Adrenal gland (tissue), 5 donors: Measurements from ENCODE around the gene DTD1.

ENCODE experiments used
- CTCF ChIP-seq, 6 experiments: fragments of 450-650 bp in 4 of 6; fragments of 200-600 bp in 2 of 6; sonication (generic) in 1 of 6; IDR thresholded peaks; 1 replicate in 5 of 6; 2 replicates in 1 of 6; pipeline versions ENCODE4 v1.5.1 to v1.8.0; 2016 to 2021; ENCODE audit warnings: antibody characterized with exemption in 6 of 6, mild to moderate bottlenecking in 2 of 6, moderate library complexity in 1 of 6
- POLR2A ChIP-seq, 2 donors: fragments of 450-650 bp; IDR thresholded peaks; one replicate each; pipeline ENCODE4 v1.6.1; 2017; ENCODE audit warnings: antibody characterized with exemption in 2 of 2, mild to moderate bottlenecking in 2 of 2, moderate library complexity in 1 of 2
- donor health status: DM: no; HTN: no; CAD: no.

GRCh38 chr20:18739751-18740166 lies 151.9 kb downstream of the DTD1 start:
- TF ChIP-seq CTCF (IDR thresholded peaks at IDR 0.05) (no peak), POLR2A (IDR thresholded peaks at IDR 0.05) (no peak)
